Upper lobe of right lung (tissue), 1 donor: ENCODE data around the gene HECTD2. TPM values are rescaled to one million over a fixed set of nuclear protein-coding genes. Genes with fewer than 3 reads are reported as not detected.

ENCODE experiments used
- ATAC-seq: fragments of 200-7000 bp; cut with Tn5 transposase; one replicate; pipeline ENCODE4 v1.9.1; 2020; ENCODE audit warnings: mild to moderate bottlenecking, moderate library complexity
- DNase-seq: peaks from one replicate; pipeline ENCODE4 v3.0.0-alpha.2; 2020
- H3K27ac ChIP-seq: fragments of 200-600 bp; one replicate; pipeline ENCODE4 v1.8.0; 2022
- H3K27me3 ChIP-seq: fragments of 200-600 bp; one replicate; pipeline ENCODE4 v1.8.0; 2022; ENCODE audit warnings: mild to moderate bottlenecking
- H3K36me3 ChIP-seq: fragments of 200-600 bp; one replicate; pipeline ENCODE4 v1.8.0; 2022
- H3K4me1 ChIP-seq: fragments of 200-600 bp; one replicate; pipeline ENCODE4 v1.8.0; 2022
- H3K4me3 ChIP-seq: fragments of 200-600 bp; one replicate; pipeline ENCODE4 v1.8.0; 2022; ENCODE audit warnings: mild to moderate bottlenecking
- H3K9me3 ChIP-seq: fragments of 200-600 bp; one replicate; pipeline ENCODE4 v1.8.0; 2022
- intact Hi-C: fragments of 100-400 bp; cut with DNase I; formaldehyde crosslinking; loops from one replicate; pipeline ENCODE4 v1.11.0; 2022
- total RNA-seq: library from RNA; stranded (reverse); fragmentation: NEBNext Ultra II Directional; extraction: Animal tissue kit (Norgen Biotek cat#: 25700); gene quantifications from one replicate; pipeline ENCODE4 v1.2.1, GENCODE V29; 2021
- TF ChIP-seq, protein P1 (sequence below): fragments of 200-600 bp; IDR thresholded peaks from one replicate; pipeline ENCODE4 v1.8.0; 2022; ENCODE audit warnings: antibody characterized with exemption
- donor health status: DM: no; HTN: yes; CAD: no; lungs with severe emphysema.

Gene HECTD2
- total RNA-seq, 1 donor from 2014 or later: 14.8 TPM

DNA sequence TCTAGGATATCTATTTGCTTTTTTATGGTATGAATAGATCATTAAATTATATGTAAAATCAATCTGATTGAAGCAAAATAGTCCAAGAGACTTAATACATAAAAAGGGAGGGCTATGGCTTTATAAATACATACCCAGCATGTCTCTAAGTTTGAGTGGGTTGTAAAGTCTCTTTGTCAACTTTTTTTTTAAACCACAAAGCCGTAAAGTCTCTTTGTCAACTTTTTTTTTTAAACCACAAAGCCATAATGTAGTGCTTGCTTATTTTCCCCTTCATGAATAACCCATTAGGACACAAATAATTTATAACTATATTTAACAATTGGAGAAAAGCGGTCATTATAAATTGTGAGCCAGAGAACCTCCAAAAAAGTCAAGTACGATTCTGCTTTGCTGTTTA is 5.7 kb downstream of the HECTD2 start:
- no peaks in the 10 kb centered on the region for H3K9me3 ChIP-seq
- TF ChIP-seq, protein P1, sequence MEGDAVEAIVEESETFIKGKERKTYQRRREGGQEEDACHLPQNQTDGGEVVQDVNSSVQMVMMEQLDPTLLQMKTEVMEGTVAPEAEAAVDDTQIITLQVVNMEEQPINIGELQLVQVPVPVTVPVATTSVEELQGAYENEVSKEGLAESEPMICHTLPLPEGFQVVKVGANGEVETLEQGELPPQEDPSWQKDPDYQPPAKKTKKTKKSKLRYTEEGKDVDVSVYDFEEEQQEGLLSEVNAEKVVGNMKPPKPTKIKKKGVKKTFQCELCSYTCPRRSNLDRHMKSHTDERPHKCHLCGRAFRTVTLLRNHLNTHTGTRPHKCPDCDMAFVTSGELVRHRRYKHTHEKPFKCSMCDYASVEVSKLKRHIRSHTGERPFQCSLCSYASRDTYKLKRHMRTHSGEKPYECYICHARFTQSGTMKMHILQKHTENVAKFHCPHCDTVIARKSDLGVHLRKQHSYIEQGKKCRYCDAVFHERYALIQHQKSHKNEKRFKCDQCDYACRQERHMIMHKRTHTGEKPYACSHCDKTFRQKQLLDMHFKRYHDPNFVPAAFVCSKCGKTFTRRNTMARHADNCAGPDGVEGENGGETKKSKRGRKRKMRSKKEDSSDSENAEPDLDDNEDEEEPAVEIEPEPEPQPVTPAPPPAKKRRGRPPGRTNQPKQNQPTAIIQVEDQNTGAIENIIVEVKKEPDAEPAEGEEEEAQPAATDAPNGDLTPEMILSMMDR: no peak
- DNase-seq (no peak), ATAC-seq (no peak)
- H3K4me1 ChIP-seq: peaks cover 8% of the 10 kb centered on the region
- H3K36me3 ChIP-seq: no peaks in the 10 kb centered on the region
- intact Hi-C loops: no loop called here
- H3K27me3 ChIP-seq: no peaks in the 10 kb centered on the region
- H3K4me3 ChIP-seq: no peak overlapping the region
- no peak overlapping the region for H3K27ac ChIP-seq

DNA sequence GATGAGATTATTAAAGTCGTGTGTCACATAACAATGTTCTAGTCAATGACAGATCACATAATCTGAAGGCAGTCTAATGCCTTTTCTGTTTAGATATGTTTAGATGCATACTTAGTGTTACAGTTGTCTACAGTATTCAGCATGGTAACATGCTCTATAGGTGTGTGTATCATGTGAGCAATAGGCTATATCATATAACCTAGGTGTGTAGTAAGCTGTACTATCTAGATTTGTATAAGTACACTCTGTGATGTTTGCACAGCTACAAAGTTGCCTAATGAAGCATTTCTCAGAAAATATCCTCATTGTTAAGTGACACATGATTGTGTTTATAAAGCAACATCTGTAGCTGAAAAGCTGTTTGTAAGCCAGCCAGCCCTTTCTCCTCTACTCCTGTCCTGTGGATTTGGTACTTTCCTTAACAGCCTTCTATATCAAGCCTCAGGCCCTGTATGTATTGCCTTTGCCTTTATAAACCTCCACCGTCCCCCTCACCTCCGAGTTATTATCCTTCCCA is 6.3 kb downstream of the HECTD2 start:
- TF ChIP-seq, protein P1: no peak
- Histone ChIP-seq H3K27ac (no peak overlapping the region), H3K9me3 (no peaks in the 10 kb centered on the region), H3K36me3 (no peaks in the 10 kb centered on the region), H3K4me1 (peaks cover 8% of the 10 kb centered on the region), H3K4me3 (no peak overlapping the region), H3K27me3 (no peaks in the 10 kb centered on the region)
- DNase-seq: no peak
- ATAC-seq: no peak
- intact Hi-C loops: no loop called here

DNA sequence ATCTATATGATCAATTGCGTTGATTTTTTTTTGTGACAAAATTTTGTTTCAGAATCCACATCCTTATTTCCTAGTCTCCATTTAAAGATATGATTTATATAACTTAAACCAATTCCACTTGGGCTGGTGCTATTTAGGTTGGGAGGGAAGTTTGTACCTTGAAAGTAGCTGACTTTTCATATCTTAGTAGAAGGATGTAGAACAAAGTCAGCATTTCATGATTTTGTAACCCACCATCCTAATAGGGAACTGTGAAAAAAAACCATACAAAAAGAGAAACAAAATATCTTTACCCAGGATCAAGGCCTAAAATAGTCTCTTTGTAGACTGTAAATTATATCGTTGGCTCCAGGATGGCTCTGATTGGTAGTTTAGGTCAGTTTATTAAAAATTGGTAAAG is 8.3 kb downstream of the HECTD2 start:
- Histone ChIP-seq H3K27me3 (no peaks in the 10 kb centered on the region), H3K36me3 (no peaks in the 10 kb centered on the region), H3K27ac (no peak overlapping the region), H3K4me3 (no peak overlapping the region), H3K9me3 (no peaks in the 10 kb centered on the region), H3K4me1 (peaks cover 8% of the 10 kb centered on the region)
- no peak for DNase-seq
- ATAC-seq: no peak
- TF ChIP-seq, protein P1: no peak
- intact Hi-C loops: no loop called here

DNA sequence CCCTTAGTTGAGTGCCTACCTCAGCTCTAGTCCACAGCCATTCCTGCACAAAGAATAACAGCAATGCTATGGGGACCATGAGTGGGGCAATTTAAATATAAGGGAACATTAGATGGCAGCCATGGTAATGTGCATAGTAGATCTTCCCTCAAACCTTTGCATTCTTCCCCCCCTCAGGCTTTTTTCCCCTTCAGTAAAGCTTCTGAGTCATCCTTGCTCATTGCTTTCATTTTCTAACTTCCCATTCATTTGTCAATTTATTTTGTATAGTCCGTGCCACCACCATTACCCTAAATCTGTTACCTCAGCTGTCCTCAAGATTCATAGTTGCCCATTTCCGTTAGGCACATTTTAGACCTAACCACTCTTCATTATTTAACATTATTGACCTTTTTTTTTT is 10.7 kb downstream of the HECTD2 start:
- Histone ChIP-seq H3K9me3 (no peaks in the 10 kb centered on the region), H3K36me3 (no peaks in the 10 kb centered on the region), H3K27me3 (no peaks in the 10 kb centered on the region), H3K4me1 (no peaks in the 10 kb centered on the region), H3K27ac (no peak overlapping the region), H3K4me3 (no peak overlapping the region)
- TF ChIP-seq, protein P1: no peak
- DNase-seq (no peak), ATAC-seq (no peak)
- intact Hi-C loops: no loop called here

DNA sequence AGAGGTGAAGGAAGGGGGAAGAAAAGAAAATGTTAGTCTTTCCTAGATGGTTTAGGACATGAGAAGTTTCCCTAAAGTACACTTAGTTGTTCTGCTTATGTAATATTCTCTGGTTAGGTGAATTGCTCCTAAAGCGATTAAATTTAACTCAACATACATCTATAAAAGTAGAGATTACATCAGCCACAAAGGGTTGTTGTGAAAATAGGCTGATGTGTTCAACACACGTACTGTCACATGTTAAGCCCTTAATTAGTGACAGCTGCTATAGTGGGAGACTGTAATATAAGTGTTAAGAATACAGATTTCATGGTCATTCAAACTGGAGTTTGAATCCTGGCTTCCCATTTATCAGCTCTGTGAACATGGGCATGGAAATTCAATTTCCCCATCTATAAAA is 12.8 kb downstream of the HECTD2 start:
- ATAC-seq (no peak), DNase-seq (no peak)
- intact Hi-C loops: no loop called here

More for the DNA sequence above, 12.8 kb downstream of the HECTD2 start:
- no peaks in the 10 kb centered on the region for H3K27me3 ChIP-seq
- H3K27ac ChIP-seq: no peak overlapping the region
- H3K36me3 ChIP-seq: no peaks in the 10 kb centered on the region
- no peaks in the 10 kb centered on the region for H3K4me1 ChIP-seq
- H3K9me3 ChIP-seq: no peaks in the 10 kb centered on the region
- TF ChIP-seq, protein P1: no peak
- H3K4me3 ChIP-seq: no peak overlapping the region
